ENCODE data around the gene KCNG2.

KCNG2 gene

DNA sequence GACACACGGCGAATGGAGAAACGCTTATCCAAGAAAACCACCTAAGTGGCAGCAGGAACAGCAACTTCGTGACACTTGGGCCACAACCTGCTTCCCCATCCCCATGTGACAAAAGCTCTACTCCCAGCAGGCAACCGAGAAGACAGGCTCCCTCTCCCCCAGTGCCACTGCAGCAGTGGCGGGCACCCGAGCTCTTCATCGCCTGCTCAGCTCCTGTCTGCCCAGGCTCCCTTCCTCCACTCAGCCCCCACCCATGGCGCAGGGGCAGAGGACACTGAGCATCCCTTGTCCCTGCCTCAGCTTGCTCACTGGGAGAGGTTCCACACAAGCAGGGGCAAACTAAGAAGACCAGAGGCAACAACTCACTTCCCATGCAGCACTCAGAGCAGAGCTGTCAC lies 130.8 kb downstream of the KCNG2 start:
- DNase-seq, result no peak

DNA sequence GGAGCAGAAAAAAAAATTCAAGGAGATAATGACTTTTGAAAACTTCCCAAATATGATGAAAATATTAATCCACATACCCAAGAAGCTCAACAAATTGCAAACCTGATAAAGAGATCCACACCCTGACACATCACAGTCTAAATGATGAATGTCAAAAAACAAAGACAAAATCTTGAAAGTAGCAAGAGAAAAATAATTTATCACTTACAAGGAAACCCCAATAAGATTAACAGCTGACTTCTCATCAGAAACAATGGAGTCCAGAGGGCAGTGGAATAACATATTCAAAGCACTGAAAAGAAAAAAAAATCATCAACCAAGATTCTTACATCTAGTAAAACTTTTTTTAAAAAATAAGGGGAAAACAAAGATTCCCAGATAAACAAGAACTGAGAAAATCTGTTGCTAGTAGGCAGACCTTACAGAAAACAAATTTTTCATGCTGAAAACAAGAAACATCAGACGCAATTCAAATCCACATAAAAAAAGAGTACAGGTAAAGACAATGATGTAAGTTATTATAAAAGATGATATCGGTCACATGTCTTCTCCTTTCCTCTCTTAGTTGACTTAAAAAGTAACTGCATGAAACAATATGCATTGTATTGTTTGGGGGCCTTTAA lies 132.4 kb downstream of the KCNG2 start:
- DNase-seq, result no peak

DNA sequence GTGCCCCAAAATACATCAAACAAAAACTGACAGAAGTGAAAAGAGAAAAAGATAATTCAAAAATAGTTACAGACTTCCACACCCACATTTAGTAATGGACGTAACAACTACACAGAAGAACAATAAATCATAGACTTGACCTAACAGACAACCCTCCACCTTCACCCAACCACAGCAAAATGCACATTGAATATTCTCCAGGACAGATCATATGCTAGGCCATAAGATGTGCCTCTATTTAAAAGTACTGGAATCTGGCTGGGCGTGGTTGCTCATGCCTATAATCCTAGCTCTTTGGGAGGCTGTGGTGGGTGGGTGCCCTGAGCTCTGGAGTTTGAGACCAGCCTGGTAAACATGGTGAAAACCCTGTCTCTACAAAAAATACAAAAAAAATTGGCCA lies 133.7 kb downstream of the KCNG2 start:
- DNase-seq, result no peak

DNA sequence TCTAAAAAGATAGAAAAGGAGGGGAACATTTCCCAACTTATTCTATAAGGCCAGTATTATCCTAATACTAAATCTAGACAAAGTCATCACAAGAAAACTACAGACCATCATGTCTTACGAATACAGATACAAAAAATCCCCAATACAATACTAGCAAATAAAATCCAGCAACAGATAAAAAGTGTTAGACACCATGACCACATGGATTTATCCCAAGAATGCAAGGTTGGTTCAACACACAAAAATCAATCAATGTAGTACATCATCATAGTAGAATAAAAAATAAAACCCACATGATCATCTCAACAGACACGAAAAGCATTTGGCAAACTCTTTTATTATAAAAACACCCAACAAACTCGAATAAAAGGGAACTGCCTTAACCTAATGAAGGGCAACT lies 135.2 kb downstream of the KCNG2 start:
- DNase-seq, result no peak

DNA sequence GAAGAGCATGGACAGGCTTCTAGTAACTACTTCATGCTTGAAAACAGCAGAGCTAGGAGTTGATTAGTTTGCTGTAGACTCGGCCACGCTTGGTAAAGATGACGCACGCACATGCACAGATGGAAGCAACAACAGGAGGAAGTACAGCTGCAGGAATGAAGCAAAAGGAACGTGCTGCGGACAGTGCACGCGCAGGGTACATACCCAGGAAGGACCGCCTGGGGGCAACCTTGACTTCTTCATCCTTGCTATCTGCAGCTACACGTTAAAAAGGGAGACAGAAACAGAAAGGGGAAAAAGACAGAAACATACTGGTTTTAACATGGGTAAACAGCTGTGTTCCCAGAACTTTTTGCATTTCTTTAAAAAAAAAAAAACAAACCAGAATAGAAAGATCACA lies 136.0 kb downstream of the KCNG2 start:
- DNase-seq, result no peak

DNA sequence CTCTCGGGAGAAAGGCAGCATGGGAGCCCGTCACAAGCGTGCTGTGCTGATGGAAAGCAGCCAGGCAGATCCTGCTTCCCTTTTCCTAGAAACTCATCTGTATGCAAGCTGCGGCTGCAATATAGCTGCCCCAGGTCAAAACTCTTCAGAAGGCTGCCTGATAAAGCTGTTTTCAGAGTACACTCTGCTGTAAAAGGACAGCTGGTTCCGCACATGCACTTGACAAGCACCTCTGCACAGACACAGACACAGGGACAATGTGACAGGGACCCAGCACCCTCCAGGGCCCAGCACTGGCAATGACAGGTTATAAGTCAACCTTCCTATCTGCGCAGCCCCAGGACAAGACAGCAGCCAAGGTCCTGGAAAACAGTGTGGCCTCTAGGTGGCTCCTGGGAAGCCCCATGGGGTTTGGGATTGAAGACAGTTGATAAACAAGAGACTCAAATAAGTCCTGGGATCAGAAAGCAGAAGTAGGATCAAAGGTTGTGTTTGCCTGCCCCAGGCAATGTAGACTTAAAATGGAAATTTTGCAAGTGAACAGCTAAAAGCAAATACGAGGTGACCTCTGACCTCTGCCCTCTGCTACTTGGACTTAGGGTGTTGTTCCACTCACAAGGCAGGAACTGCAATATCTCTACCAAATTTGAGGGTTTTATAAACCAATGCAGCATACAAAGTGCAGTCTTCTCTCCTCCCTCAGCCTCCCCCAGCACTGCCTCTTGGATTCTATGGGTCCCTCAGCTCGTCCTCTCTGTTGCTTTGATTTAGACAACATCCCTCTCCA lies 136.8 kb downstream of the KCNG2 start:
- no peak for DNase-seq

DNA sequence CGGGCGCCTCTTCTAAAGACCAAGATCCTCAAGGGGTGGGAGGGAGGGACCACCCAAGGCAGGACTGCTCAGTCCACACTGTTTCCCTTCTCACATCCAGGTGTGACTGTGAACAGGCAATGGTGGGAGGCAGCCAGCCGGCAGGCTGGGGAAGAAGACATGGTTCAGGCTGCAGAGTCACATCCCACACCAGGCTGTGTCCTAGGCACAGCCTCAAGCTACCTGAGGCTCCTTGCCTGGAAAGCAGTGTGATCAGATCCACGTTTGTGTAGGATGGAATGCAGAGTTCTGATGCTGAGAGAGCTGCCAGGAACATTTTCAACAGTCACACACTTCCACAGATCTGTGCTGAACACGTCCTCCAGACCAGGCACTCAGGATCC lies 137.4 kb downstream of the KCNG2 start:
- DNase-seq, result no peak

DNA sequence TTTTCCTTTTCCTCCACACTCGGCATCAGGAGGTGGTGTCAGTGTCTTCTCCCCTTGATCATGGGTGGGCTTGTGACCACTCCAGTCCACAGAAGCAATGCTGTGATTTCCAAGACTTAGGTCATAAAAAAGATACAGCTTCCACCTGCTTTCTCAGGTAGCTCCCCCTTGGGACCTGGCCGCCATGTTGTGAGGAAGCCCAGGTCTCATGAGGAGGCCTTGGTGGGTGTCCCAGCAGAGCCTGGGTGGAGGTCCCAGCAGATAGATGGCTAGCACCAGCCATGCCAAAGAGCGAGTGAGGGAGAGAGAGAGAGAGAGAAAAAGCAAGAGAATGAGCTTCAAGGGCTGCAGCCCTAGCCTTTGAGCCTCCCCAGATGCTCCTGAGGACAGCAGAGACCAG lies 137.8 kb downstream of the KCNG2 start:
- DNase-seq, result no peak

DNA sequence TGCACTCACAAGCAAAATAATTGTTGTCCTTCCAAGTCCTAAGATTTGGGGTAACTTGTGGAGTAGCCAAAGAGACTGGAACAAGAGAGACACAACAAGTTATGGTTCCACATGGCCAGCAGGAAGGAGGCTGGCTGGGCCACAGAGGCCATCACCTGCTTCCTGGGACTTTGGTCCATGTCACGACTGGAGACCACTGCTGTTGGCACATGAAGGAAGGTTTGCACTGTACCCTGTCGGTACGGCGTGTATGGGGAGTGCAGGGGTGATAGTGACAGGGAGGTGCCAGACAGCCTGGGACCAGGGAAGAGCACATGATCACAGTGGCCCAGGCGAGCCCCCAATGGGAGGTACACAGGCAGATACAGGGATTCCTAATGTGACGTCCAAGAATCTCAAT lies 138.2 kb downstream of the KCNG2 start:
- DNase-seq, result no peak

DNA sequence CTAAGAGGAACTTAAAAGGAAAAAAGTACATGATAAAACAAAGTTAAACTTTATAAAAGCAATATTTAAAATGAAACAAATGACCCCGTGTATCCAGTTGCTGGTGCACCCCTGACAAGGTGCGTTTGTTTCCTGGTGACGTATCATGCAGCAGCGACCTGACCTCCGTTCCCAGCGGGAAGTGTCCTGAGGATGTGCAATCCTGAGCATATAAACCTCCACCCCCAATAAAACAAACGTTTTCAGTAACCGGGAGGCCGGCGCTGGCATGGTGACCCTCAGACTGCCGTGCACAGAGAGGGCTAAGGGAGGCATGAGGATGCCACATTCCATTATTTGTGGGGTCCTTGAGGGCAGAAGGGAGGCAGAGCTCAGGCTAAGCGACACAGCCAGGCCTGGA lies 138.9 kb downstream of the KCNG2 start:
- no peak for DNase-seq

DNA sequence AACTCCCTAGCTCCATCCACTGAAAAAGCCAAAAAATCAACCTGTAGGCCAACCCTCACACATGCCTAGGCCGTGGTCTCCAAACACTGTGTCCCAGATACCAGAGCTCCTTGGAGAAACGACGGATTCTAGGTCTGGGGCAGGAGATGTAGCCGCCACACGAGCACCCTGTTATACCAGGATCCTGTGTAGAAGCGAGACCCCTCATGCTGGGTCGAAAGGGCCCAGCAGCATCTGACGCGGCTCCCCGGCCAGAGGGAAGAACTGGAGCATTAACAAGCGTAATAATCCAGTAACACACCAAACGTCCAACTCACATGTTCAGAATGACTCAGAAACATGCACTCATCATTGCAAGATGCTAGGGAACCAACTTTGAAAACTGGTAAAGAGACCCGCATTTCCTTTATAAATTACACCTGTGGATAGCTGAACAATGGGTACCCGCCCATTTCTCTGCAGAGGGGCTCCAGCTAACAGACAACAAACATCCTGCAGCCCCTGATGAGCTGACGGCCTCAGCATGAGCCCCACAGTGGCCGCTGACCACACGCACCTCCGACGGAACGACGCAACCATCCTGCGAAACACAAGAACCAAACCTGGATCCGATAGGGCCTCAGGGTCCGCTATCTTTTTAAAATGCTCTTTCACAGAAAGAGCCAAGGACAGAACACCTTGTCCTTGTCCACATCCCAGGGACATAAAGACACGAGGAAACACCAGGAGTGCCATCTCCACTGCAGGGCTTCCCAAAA lies 139.5 kb downstream of the KCNG2 start:
- DNase-seq, result no peak

DNA sequence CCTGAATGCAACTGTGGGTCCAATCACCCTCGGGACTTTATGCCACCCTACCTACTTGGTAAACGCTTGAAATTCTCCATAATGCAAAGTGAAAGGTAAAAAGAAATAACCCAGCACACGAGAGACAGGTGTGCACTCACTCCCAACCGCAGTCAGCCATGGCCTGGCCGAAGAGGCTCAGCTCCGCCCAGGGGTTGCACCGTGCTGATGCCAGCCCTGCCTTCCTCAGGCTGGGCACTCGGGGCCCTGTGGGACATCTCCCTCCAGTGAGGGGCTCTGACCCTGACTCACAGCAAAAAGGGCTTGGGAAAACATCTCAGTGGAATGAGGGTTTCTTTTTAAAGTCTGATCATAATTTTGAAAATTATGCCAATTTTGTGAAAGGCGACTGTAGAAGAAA lies 140.5 kb downstream of the KCNG2 start:
- no peak for DNase-seq

DNA sequence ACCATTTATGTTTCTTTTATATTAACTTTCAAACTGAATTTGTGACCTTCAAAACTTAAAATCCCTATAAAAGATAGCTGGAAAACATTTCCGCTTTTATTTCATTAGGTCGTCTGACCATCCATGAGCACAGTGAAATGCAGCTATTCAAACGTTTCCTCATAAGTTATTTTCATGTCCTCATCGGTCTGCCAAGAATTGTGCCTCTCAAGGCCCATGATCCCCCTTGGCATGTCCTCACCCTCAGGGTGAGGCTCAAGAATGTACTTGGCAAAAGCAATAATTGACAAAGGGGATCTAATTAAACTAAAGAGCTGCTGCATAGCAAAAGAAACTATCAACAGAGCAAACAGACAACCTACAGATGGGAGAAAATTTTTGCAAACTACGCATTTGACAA lies 141.4 kb downstream of the KCNG2 start:
- DNase-seq, result no peak

DNA sequence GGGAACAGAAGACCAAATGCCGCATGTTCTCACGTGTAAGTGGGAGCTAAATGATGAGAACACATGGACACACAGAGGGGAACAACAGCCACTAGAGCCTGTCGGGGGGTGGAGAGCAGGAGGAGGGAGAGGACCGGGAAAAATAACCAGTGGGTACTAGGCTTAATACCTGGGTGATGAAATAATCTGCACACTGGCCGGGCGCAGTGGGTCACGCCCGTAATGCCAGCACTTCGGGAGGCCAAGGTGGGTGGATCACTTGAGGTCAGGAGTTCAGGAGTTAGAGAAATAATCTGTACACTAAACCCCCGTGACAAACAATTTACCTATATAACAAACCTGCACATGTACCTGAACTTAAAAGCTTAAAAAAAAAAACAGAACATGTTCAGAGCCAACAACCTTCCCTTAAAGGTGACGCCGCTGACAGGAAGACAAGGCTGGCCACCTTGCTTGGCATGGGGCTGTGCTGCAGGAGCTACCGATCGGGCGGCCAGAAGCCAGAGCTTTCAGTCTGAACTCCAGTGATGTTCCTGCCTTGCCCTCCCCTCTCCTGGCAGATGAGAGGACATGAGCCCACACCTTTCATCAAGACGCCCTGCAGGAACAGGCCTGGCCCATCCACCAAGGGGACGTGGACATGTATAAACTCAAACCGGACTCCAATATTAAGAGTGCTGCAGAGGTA lies 142.5 kb downstream of the KCNG2 start:
- DNase-seq, result no peak

DNA sequence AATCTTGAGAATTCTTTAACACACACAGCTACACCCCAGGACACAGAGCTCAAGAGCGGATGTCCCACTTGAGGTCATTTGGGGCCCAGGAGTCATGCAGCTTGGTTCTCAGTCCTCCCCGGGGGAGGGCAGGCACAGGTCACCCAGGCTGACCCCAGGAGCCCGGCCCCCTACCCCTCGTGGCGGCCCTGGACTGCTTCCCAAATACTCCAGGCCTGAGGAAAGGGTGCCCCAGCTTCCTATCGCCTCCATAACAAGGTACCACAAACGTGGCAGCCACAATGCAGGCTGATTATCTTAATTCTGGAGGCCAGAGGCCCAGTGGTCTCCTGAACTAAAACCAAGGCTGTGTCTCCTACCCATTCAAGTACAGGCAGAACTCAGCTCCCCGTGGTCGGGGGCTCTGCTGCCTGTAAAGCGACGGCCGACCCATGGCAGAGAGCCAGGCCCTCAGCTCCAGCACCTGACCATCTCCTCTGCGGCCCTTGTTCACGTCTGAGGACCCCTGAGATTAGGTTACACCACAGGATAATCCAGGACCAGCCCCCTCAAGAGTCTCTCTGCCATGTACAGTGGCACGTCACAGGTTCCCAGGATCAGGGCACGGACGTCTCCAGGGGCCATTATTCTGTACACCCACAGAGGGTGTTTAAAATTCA lies 143.2 kb downstream of the KCNG2 start:
- no peak for DNase-seq

DNA sequence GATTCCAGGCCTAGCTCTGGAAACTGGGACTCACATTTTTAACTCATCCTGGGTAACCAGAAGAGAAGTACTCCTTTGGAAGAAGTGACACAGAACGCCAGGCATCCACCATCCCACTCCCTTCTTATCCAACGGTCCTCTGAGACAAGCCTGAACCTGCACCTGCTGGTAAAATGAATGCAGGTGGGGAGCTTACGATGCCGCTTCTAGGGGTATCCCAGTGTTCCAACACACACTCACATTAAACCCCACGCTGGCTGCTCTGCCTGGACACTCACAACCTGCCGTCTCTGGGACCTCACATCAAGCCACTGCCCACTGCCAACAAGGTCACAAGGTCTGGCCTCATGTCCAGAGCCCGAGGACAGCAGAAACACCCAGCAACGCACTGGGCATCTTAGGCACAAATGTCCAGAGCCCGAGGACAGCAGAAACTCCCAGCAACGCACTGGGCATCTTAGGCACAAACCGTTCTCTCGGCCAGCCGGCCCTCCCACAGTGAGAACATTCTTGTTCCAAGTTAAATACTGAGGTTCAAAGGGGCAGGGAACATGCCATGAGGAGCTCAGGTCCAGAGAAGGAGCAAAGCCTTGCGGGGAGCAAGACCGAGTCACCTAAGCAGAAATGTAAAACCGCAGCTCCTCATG lies 143.9 kb downstream of the KCNG2 start:
- DNase-seq, result no peak

DNA sequence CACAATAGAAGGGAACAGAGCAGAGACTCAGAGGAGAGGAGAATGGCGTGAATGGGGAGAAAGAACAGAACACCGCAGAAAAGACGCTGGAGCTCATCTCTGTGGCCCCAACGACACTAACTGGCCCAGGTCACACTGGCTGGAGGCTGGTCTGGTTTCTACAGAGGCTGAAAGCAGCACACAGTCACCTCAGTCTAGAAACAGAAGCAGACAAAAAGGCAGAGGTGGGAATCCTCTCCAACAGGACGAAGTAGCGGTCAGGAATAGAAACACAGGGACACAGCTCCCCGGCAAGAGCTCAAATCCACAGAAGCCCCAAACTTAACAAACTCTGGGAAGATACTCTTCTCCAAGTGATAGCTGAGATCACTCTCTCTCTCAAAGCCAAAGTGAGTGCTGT lies 144.5 kb downstream of the KCNG2 start:
- no peak for DNase-seq

DNA sequence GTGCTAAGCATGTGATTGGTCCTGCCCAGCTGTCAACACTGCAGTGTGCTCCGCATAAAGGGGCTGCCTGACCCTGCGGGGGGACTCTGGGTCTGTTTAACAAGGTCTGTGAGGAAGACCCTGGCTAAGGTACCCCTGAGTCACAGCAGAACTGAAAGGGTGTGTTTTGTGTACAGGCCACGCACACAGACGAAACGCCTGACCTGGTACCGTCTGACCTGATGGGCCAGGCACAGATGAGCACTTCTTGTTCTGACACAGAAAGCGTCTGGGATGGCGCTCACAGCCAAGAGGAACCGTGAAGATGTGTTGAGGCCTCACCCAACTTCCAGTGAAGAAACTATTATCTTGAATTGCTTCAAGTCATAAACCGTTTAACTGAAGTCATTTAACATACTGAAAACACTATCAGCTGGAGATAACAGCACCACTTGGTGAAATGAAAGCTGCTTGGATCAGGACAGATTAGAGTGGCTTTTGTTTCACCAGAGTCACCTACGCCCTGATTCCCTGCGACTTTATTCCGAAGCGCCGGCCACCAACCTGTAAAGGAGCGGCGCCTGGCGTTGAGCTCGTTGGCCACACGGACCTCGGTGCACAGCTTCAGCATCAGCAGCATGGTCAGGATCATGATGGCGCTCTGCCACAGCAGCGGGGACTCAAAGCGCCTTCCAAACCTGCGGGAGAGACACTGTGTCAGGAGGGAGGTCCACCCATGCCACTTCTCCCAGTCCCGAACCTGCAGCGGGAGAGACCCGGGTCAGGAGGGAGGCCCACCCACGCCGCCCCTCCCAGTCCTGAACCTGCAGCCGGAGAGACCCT lies 145.3 kb downstream of the KCNG2 start:
- no peak for DNase-seq

DNA sequence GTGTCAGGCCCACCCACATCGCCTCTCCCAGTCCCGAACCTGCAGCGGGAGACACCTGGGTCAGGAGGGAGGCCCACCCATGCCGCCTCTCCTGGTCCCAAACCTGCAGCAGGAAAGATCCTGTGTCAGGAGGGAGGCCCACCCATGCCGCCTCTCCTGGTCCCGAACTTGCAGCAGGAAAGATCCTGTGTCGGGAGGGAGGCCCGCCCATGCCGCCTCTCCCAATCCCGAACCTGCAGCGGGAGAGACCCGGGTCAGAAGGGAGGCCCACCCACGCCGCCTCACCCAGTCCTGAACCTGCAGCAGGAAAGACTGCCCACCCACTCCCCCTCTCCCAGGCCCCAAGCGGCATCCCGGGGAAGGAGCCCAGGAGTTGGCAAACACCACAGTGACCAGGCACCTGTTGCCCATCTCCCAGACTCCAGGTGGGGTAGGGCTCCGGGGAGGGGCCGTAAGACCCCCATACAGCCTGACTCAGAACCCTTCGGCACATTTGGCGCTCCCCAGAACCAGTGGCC lies 145.9 kb downstream of the KCNG2 start:
- no peak for DNase-seq

DNA sequence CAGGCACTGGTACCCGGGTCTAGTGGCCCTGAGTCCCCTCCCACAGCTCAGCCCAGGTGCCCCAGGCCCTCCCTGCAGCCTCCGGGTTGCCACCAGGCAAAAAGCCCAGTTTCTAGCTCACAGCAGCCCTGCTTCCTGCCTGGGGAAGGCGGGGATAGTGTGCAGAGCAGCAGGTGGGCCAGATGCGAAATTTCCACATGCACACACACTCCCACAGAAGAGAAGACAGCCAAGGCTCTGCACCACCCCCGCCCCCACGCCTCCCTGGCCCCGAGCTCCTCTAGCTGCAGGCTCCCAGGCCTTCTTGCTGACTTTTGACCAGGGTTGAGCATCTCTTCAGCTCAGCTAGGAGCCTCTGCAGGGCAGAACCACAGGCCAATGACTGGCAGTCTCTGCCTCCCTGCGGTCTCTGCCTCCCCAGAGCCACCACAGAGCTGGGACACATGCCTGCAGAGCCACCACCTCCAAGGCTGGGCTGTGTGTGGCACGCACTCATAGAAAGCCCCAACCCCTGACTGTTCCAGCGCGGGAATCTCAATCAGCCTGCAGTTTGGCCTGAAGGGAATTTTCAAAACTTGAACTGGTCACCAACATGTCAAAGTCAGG lies 146.5 kb downstream of the KCNG2 start:
- DNase-seq, result no peak

DNA sequence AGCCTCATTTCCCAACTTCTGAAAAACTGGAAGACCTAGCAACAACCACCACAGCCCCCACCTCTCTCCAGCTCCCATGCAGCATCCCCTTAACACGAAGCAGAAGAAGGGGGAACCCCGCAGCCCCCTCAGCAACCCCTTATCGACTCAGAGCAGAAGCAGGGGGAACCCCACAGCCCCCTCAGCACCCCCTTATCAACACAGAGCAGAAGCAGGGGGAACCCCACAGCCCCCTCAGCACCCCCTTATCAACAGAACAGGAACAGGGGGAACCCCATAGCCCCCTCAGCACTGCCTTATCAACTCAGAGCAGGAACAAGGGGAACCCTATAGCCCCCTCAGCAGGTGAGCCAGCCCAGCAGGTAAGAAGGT lies 147.0 kb downstream of the KCNG2 start:
- DNase-seq, result no peak

Data from right hindlimb (tissue), 1 donor.